Measurements from ENCODE around the gene NKG7.

GRCh38 chr19:51354103-51354741, 18.2 kb downstream of the NKG7 start:
- no peak for TF ChIP-seq CTCF (IDR thresholded peaks at IDR 0.05; ENCODE audit: low read depth, low read length)
- TF ChIP-seq EZH2phosphoT487 (IDR thresholded peaks at IDR 0.05; ENCODE audit: low read depth): no peak
